GM23248 (cell line): ENCODE data around the gene ITIH3.

ENCODE experiments used
- EZH2 ChIP-seq: fragments of 200-600 bp; sonication (generic); IDR thresholded peaks from 2 replicates; pipeline ENCODE4 v1.6.1; 2018; ENCODE audit warnings: antibody characterized with exemption, mild to moderate bottlenecking; ENCODE audit not compliant: insufficient read depth, poor library complexity, severe bottlenecking
- EZH2phosphoT487 ChIP-seq: fragments of 200-600 bp; sonication (generic); IDR thresholded peaks from 2 replicates; pipeline ENCODE4 v1.6.1; 2018; ENCODE audit warnings: antibody characterized with exemption, moderate library complexity, mild to moderate bottlenecking, low read depth; ENCODE audit not compliant: insufficient read depth

DNA sequence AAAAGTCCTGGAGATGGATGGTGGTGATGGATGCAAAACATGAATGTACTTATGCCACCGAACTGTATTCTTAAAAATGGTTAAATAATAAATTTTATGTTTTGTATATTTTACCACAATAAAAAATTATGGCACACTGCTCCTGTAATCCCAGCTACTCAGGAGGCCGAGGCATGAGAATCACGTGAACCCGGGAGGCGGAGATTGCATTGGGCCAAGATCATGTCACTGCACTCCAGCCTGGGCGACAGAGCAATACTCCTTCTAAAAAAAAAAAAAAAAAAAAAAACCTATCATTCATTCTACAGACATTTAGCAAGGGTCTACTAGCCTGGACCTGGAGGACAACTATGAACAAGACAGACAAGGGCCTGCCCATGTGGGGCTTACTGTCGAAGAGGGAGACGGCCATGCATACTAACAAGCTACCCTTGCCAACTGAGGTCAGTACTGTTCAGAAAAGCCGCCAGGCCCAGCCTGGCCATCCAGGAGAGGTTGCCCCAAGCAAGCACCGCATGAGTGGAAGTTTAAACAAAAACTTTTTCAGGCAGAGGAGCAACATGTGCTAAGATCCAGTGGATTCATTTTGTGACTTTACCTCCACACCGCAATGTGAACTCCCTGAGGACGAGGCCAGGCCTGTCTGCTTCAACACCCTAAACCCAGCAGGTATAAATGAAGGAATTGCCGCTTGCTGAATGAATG, 21.1 kb upstream of the ITIH3 start:
- TF ChIP-seq EZH2: no peak
- no peak for TF ChIP-seq EZH2phosphoT487
